GM23248 (cell line): Measurements from ENCODE around the gene MAP3K4. TPM values are rescaled to one million over a fixed set of nuclear protein-coding genes. Genes with fewer than 3 reads are reported as not detected.
A peak's percentile ranks its signal among the peaks of the same experiment; 100 is the strongest.

Source experiments
- DNase-seq: peaks from one replicate; pipeline ENCODE4 v3.0.0-alpha.2; 2015
- H2AFZ ChIP-seq: fragments of 200-600 bp; sonication (generic); 2 replicates; pipeline ENCODE4 v1.6.1; 2016; ENCODE audit warnings: antibody characterized with exemption
- H3F3A ChIP-seq: fragments of 200-600 bp; sonication (generic); 2 replicates; pipeline ENCODE4 v1.6.1; 2016; ENCODE audit warnings: mild to moderate bottlenecking, antibody characterized with exemption, mixed run types; ENCODE audit not compliant: insufficient read depth
- H3K27ac ChIP-seq: fragments of 200-600 bp; sonication (generic); 2 replicates; pipeline ENCODE4 v1.5.1; 2016; ENCODE audit warnings: mild to moderate bottlenecking
- H3K27me3 ChIP-seq: fragments of 200-600 bp; sonication (generic); replicated peaks from 2 replicates; pipeline ENCODE4 v1.6.1; 2016; ENCODE audit warnings: mild to moderate bottlenecking; ENCODE audit not compliant: insufficient read depth
- H3K36me3 ChIP-seq: fragments of 200-600 bp; sonication (generic); 2 replicates; pipeline ENCODE4 v1.6.1; 2016; ENCODE audit warnings: low read depth, mild to moderate bottlenecking
- H3K4me1 ChIP-seq: fragments of 200-600 bp; sonication (generic); 2 replicates; pipeline ENCODE4 v1.6.1; 2016; ENCODE audit warnings: mild to moderate bottlenecking; ENCODE audit not compliant: insufficient read depth
- H3K4me2 ChIP-seq: fragments of 200-600 bp; sonication (generic); one replicate; pipeline ENCODE4 v1.6.1; 2016; ENCODE audit warnings: mild to moderate bottlenecking; ENCODE audit not compliant: unreplicated experiment
- H3K4me3 ChIP-seq: fragments of 200-600 bp; sonication (generic); 2 replicates; pipeline ENCODE4 v1.5.1; 2016; ENCODE audit warnings: mild to moderate bottlenecking
- H3K79me2 ChIP-seq: fragments of 200-600 bp; sonication (generic); 2 replicates; pipeline ENCODE4 v1.6.1; 2016; ENCODE audit warnings: mild to moderate bottlenecking; ENCODE audit not compliant: insufficient read depth
- H3K9ac ChIP-seq: fragments of 200-600 bp; sonication (generic); 2 replicates; pipeline ENCODE4 v1.6.1; 2016; ENCODE audit warnings: mild to moderate bottlenecking
- H3K9me2 ChIP-seq: fragments of 200-600 bp; sonication (generic); 2 replicates; pipeline ENCODE4 v1.6.1; 2016; ENCODE audit warnings: mixed run types, mild to moderate bottlenecking, moderate library complexity; ENCODE audit not compliant: insufficient read depth
- H3K9me3 ChIP-seq: fragments of 200-600 bp; sonication (generic); one replicate; pipeline ENCODE4 v1.6.1; 2017; ENCODE audit warnings: low read depth
- H4K20me1 ChIP-seq: fragments of 200-600 bp; sonication (generic); 2 replicates; pipeline ENCODE4 v1.6.0; 2016; ENCODE audit not compliant: insufficient read depth
- EZH2 ChIP-seq: fragments of 200-600 bp; sonication (generic); IDR thresholded peaks from 2 replicates; pipeline ENCODE4 v1.6.1; 2018; ENCODE audit warnings: antibody characterized with exemption, mild to moderate bottlenecking; ENCODE audit not compliant: insufficient read depth, poor library complexity, severe bottlenecking
- EZH2phosphoT487 ChIP-seq: fragments of 200-600 bp; sonication (generic); IDR thresholded peaks from 2 replicates; pipeline ENCODE4 v1.6.1; 2018; ENCODE audit warnings: antibody characterized with exemption, moderate library complexity, mild to moderate bottlenecking, low read depth; ENCODE audit not compliant: insufficient read depth
- whole genome bisulfite sequencing, 2 experiments: methylation state at CpG; one replicate each; pipeline ENCODE4 v1.1.6; 2015 to 2017; ENCODE audit warnings: low lambda C conversion rate in 2 of 2, low coverage in 1 of 2; ENCODE audit errors: missing lambda C conversion rate in 2 of 2; 5-methylcytosine and 5-hydroxymethylcytosine counted together
- in situ Hi-C: fragments of 300-500 bp; cut with MboI; formaldehyde crosslinking; loops from 2 replicates; pipeline ENCODE4 v1.15.0; 2020
- polyA plus RNA-seq: library from polyadenylated mRNA; unstranded; fragments of >200 nt; fragmentation: Nextera tagmentation; extraction: Ambion mirVana; gene quantifications from 2 replicates; pipeline ENCODE4 v1.2.1, GENCODE V29; 2016
- total RNA-seq: library from RNA; depleted of rRNA; stranded (reverse); fragments of >200 nt; shearing (Covaris generic); gene quantifications from 2 replicates; pipeline ENCODE4 v1.2.3, GENCODE V29; 2014

MAP3K4 gene
- total and polyA plus RNA-seq, 2 experiments from 2014 or later: 13.0 to 26.2 TPM

DNA sequence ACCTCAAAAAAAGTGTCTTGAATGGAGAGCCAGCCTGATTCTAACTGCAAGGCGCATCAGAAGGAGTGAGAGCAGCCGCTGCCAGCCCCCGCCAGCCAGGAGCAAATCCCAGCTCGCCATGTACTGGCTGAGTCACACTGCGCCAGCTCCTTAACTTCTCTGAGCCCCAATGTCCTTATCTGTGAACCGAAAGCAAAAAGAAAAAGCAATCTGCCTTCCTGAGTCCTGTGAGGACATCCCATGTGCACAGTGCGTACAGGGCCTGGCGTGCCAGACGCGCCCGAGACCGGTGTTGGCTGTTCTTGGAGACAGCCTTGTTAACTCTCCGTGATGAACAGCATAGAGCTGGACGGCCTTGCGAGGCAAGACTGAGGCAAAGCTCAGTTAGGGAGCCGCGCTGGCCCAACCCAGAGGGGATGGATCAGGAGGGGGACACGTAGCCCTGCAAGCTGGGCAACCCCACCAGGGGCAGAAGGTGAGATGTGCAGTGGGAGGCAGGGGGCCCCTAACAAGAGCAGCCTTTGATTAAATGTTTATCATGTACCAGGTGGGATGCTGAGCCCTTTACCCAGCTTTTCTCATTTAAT lies 159.6 kb downstream of the MAP3K4 start:
- H2AFZ ChIP-seq: no peak overlapping the region
- TF ChIP-seq EZH2 (no peak), EZH2phosphoT487 (no peak)
- H3K9ac ChIP-seq: no peak overlapping the region
- no peak overlapping the region for H3K4me3 ChIP-seq
- no peaks in the 10 kb centered on the region for H3K9me2 ChIP-seq
- no peak overlapping the region for H3K27ac ChIP-seq
- peaks cover 8% of the 10 kb centered on the region; the same call in 1 of the 2 replicates for H3F3A ChIP-seq
- H3K27me3 ChIP-seq: no peaks in the 10 kb centered on the region
- in situ Hi-C loops: no loop called here
- H3K79me2 ChIP-seq: no peaks in the 10 kb centered on the region
- no peak overlapping the region for H3K4me2 ChIP-seq
- H3K36me3 ChIP-seq: no peaks in the 10 kb centered on the region; the same call in 1 of the 2 replicates
- no peaks in the 10 kb centered on the region for H4K20me1 ChIP-seq
- DNase-seq: no peak
- WGBS, 2 experiments: 96 to 97% methylated on average over 18 of the region's 18 CpGs
- no peaks in the 10 kb centered on the region for H3K4me1 ChIP-seq
- no peaks in the 10 kb centered on the region for H3K9me3 ChIP-seq

DNA sequence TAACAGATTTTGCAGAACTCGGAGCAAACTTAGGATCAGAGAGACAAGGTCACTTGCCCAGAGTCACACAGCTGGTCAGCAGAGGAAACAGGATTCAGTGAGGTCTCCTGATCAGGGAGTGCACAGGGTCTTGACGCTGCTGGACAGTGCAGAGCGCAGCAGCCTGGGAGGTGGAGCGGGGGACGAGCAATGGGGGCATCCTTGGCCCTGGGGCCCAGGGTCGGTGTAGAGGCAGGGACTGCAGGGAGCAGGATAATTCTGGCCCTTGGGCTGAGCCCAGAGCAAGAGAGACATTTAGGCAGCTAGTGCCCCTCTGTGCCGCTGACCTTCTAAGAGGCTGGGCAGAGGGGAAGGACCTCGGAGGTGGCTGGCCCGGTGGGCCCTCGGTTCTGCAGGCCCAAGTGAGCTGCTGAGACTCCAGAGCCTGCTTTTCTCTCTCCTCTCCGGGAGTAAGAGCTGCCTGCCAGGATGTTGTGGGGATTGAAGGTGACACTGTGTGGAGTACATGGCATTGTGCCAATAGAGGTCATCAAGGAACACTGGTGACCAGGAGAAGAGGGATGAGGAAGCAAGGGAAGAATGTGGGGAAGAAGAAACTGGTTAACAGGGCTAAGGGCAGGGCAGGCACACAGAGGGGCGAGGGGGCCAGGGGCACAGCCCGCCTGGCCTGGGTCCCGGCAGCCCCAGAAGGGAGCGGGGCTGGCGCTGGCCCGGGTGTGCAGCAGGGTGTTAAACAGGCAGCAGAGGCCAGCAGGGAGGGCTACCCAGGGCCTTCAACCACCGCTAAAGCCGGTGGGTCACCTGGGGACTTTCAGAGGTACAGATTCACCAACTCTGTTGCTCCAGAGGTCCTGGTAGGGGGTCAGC lies 160.3 kb downstream of the MAP3K4 start:
- Histone ChIP-seq H3F3A (peaks cover 8% of the 10 kb centered on the region; the same call in 1 of the 2 replicates), H3K4me2 (no peak overlapping the region), H3K9me2 (no peaks in the 10 kb centered on the region), H4K20me1 (no peaks in the 10 kb centered on the region), H3K9ac (no peak overlapping the region), H2AFZ (no peak overlapping the region), H3K27ac (no peak overlapping the region), H3K79me2 (no peaks in the 10 kb centered on the region), H3K27me3 (no peaks in the 10 kb centered on the region), H3K4me1 (no peaks in the 10 kb centered on the region), H3K36me3 (no peaks in the 10 kb centered on the region), H3K4me3 (no peak overlapping the region), H3K9me3 (no peaks in the 10 kb centered on the region)
- in situ Hi-C loops: no loop called here
- no peak for DNase-seq
- no peak for TF ChIP-seq EZH2
- no peak for TF ChIP-seq EZH2phosphoT487
- WGBS, 2 experiments: 94 to 96% methylated on average over 19 of the region's 19 CpGs

DNA sequence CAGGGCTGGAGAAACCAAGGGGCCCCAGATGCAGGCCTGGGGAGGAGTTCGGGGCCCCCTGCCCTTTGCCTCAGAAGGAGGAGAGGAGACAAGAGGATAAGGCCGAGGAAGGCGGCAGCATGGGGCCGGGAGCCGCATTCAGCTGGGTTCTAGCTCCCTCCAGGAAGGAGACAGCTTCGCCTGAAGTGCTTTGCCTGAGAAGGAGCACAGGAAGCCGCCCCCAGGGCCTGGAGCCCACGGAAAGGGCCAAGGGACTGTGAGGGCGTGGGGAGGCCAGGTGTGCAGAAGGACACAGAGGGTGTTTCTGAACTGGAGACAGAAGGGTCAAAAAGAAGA lies 160.9 kb downstream of the MAP3K4 start:
- no peaks in the 10 kb centered on the region for H3K27me3 ChIP-seq
- H4K20me1 ChIP-seq: no peaks in the 10 kb centered on the region
- H3K36me3 ChIP-seq: no peaks in the 10 kb centered on the region
- 92 to 97% methylated on average over 9 of the region's 9 CpGs for WGBS, 2 experiments
- H3K4me1 ChIP-seq: no peaks in the 10 kb centered on the region
- in situ Hi-C loops: no loop called here
- TF ChIP-seq EZH2phosphoT487: no peak
- TF ChIP-seq EZH2: no peak
- H3F3A ChIP-seq: peaks cover 5% of the 10 kb centered on the region; the same call in 1 of the 2 replicates
- no peaks in the 10 kb centered on the region for H3K9me3 ChIP-seq
- H2AFZ ChIP-seq: no peak overlapping the region
- H3K9me2 ChIP-seq: no peaks in the 10 kb centered on the region
- no peak for DNase-seq
- H3K4me3 ChIP-seq: no peak overlapping the region
- H3K4me2 ChIP-seq: no peak overlapping the region
- no peak overlapping the region for H3K9ac ChIP-seq
- H3K79me2 ChIP-seq: no peaks in the 10 kb centered on the region
- H3K27ac ChIP-seq: no peak overlapping the region

DNA sequence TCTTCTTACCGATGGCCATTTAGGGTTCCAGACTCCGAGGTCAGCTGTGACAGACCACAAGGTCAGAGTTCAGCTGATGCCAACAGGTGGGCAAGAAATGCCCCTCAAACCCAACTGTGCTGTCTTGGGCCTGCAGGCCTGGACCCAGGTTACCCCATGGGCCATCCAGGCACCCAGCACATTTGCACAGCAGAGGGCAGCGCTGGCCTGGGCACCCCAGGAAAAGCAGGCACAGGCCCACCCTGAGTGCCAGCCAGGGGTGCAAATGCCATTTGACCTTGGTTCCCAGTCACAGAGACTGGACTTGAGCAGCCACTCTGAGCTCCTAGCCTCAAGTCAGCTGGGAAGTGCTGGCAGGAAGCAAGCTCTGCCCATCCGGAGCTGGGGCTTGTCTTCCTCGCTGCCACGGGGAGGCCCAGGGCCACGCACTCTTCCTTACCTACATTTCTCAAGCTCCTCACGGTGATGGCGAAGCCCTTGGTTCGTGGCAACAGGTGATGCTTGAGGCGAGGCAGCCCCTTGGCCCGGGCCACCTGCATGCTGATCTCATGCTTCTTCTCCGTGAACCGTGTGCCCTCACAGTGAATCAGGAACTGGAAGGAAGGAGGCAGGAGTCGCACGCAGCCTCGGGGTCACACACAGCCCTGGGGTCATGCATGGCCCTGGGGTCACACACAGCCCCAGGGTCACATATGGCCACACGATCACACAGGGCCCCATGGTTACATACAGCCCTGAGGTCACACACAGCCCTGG lies 161.5 kb downstream of the MAP3K4 start:
- Histone ChIP-seq H2AFZ (no peak overlapping the region), H3K9me2 (no peaks in the 10 kb centered on the region), H4K20me1 (no peaks in the 10 kb centered on the region), H3K4me2 (no peak overlapping the region), H3K4me1 (no peaks in the 10 kb centered on the region), H3F3A (peaks cover 5% of the 10 kb centered on the region; the same call in 1 of the 2 replicates), H3K36me3 (no peaks in the 10 kb centered on the region), H3K79me2 (no peaks in the 10 kb centered on the region), H3K27me3 (no peaks in the 10 kb centered on the region), H3K9ac (no peak overlapping the region), H3K9me3 (no peaks in the 10 kb centered on the region), H3K4me3 (no peak overlapping the region), H3K27ac (no peak overlapping the region)
- in situ Hi-C loops: no loop called here
- peak; percentile 48 for DNase-seq
- TF ChIP-seq EZH2phosphoT487: no peak
- TF ChIP-seq EZH2: no peak
- WGBS, 2 experiments: 97 to 98% methylated on average over 16 to 18 of the region's 18 CpGs
